Lung (tissue), 12 donors: Measurements from ENCODE around the gene MECP2. TPM values are rescaled to one million over a fixed set of nuclear protein-coding genes. Genes with fewer than 3 reads are reported as not detected.
A peak's percentile ranks its signal among the peaks of the same experiment; 100 is the strongest.

ENCODE experiments used
- ATAC-seq: fragments of 200-7000 bp; cut with Tn5 transposase; one replicate; pipeline ENCODE4 v1.9.1; 2020; ENCODE audit warnings: moderate number of reproducible peaks; ENCODE audit not compliant: insufficient read depth, low FRiP score
- DNase-seq, 3 donors: peaks; one replicate each; pipeline ENCODE4 v3.0.0-alpha.2; 2013 to 2017
- H3K27ac ChIP-seq, 2 donors: one replicate each; pipeline ENCODE4 v1.5.1; 2013; ENCODE audit warnings: mild to moderate bottlenecking in 2 of 2, moderate library complexity in 2 of 2, control low read depth in 1 of 2, inconsistent platforms in 1 of 2, low read depth in 1 of 2, low read length in 1 of 2
- H3K27me3 ChIP-seq, 3 donors: one replicate each; pipeline ENCODE4 v1.5.1; 2013; ENCODE audit warnings: low read length in 2 of 3; ENCODE audit not compliant: control insufficient read depth in 3 of 3, insufficient read depth in 3 of 3
- H3K36me3 ChIP-seq, 4 donors: one replicate each; pipeline ENCODE4 v1.5.1; 2013; ENCODE audit warnings: low read length in 4 of 4, mild to moderate bottlenecking in 1 of 4, moderate library complexity in 1 of 4; ENCODE audit not compliant: control insufficient read depth in 4 of 4, insufficient read depth in 4 of 4
- H3K4me1 ChIP-seq, 5 donors: one replicate each; pipeline ENCODE4 v1.5.1; 2013; ENCODE audit warnings: low read length in 5 of 5, mild to moderate bottlenecking in 2 of 5, moderate library complexity in 1 of 5; ENCODE audit not compliant: control insufficient read depth in 5 of 5, insufficient read depth in 5 of 5
- H3K4me3 ChIP-seq: one replicate; pipeline ENCODE4 v1.5.1; 2013; ENCODE audit warnings: mild to moderate bottlenecking, control low read depth, moderate library complexity
- H3K9ac ChIP-seq, 2 donors: one replicate each; pipeline ENCODE4 v1.5.1; 2013; ENCODE audit warnings: low read length in 2 of 2, control low read depth in 1 of 2; ENCODE audit not compliant: insufficient read depth in 1 of 2
- H3K9me3 ChIP-seq, 4 donors: one replicate each; pipeline ENCODE4 v1.5.1; 2013; ENCODE audit warnings: low read length in 3 of 4, mild to moderate bottlenecking in 1 of 4, moderate library complexity in 1 of 4; ENCODE audit not compliant: control insufficient read depth in 4 of 4, insufficient read depth in 3 of 4
- WGBS, 2 donors: extraction: QIAGEN DNeasy Blood & Tissue Kit; methylation state at CpG; one replicate each; pipeline ENCODE4 v1.1.7; 2013; 5-methylcytosine and 5-hydroxymethylcytosine counted together
- polyA plus RNA-seq, 2 donors: library from polyadenylated mRNA; stranded (reverse); fragments of 200-250 nt; gene quantifications; one replicate each; pipeline ENCODE4 v1.2.1, GENCODE V29; 2013
- total RNA-seq, 2 donors: library from RNA; depleted of rRNA in 1 of 2; stranded (reverse); fragments of >200 nt in 1 of 2; gene quantifications; one replicate each; pipeline ENCODE4 v1.2.1, GENCODE V29; 2014 to 2021
- TF ChIP-seq, protein P1 (sequence below): IDR thresholded peaks from 2 replicates; pipeline ENCODE4 v1.5.1; 2012; ENCODE audit warnings: mild to moderate bottlenecking; ENCODE audit errors: control extremely low read depth, extremely low read depth
- donor health status: control.
- donor health status: control.
- donor health status: Bipolar disorder and iron deficiency.
- donor health status: healthy.
- donor health status: DM: yes; HTN: yes; CAD: no.

MECP2 gene
- total and polyA plus RNA-seq, 4 donors, result 20.4 to 62.9 (median 38.9) TPM

- Histone ChIP-seq H3K9me3 (peaks cover 0 to 2% (median 0%) of the 10 kb centered on the region in 4 donors), H3K36me3 (peaks cover 0 to 4% (median 0%) of the 10 kb centered on the region in 4 donors), H3K4me1 (peaks cover 1 to 56% (median 26%) of the 10 kb centered on the region in 5 donors), H3K4me3 (no peak overlapping the region), H3K9ac (no peak overlapping the region), H3K27me3 (peaks cover 0 to 7% (median 3%) of the 10 kb centered on the region in 3 donors), H3K27ac (no peak overlapping the region)
- TF ChIP-seq, protein P1, sequence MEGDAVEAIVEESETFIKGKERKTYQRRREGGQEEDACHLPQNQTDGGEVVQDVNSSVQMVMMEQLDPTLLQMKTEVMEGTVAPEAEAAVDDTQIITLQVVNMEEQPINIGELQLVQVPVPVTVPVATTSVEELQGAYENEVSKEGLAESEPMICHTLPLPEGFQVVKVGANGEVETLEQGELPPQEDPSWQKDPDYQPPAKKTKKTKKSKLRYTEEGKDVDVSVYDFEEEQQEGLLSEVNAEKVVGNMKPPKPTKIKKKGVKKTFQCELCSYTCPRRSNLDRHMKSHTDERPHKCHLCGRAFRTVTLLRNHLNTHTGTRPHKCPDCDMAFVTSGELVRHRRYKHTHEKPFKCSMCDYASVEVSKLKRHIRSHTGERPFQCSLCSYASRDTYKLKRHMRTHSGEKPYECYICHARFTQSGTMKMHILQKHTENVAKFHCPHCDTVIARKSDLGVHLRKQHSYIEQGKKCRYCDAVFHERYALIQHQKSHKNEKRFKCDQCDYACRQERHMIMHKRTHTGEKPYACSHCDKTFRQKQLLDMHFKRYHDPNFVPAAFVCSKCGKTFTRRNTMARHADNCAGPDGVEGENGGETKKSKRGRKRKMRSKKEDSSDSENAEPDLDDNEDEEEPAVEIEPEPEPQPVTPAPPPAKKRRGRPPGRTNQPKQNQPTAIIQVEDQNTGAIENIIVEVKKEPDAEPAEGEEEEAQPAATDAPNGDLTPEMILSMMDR, result no peak
- ATAC-seq (no peak), DNase-seq (no peak)
- WGBS, 2 donors, result 88% methylated on average over 6 of the region's 6 CpGs
These were observed 53.4 kb downstream of the MECP2 start for GRCh38 chrX:154044091-154044490.

DNA sequence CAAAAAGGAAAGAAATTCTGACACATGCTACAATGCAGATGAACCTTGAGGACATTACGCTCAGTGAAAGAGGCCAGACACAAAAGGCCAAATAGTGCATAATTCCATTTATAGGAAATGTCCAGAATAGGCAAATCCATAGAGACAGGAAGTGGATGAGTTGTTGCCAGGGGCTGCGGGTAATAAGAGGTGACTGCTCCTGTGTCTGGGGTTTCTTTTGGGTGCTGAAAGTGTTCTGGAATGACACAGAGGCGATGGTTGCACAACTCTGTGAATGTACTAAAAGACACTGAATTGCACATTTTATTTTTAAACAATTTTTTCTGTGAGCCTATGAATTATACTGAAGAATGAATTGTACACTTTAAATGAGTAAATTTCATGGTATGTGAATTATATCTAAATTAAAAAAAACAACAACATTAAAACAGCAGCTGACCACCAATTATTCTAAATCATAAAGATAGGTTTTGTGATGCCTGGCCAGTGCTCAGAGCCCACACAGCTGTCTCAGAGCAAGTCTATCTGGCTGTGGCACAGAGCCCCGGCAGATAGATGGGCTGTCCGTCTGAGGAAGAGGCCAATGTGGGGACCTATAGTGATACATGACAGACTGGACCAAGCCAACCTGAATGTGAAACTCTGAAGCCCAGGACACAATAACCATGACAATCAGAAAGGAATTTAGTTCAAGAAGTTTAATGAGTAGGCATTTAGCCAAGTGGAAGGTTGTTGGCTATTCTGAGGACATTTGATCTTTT, 54.3 kb downstream of the MECP2 start:
- DNase-seq, result peak in 2 of 3 donors; percentile 34 to 57
- Histone ChIP-seq H3K4me3 (no peak overlapping the region), H3K27ac (peak overlapping the region in 1 of 2 donors; percentile 12), H3K27me3 (peaks cover 0 to 4% (median 3%) of the 10 kb centered on the region in 3 donors), H3K9ac (no peak overlapping the region), H3K36me3 (no peaks in the 10 kb centered on the region), H3K4me1 (peaks cover 0 to 47% (median 20%) of the 10 kb centered on the region in 5 donors), H3K9me3 (peaks cover 0 to 2% (median 0%) of the 10 kb centered on the region in 4 donors)
- no peak for ATAC-seq
- 56 to 65% methylated on average over 5 of the region's 5 CpGs for WGBS, 2 donors
- TF ChIP-seq, protein P1, result no peak

- Histone ChIP-seq H3K27ac (peak overlapping the region in 1 of 2 donors; percentile 33), H3K9ac (no peak overlapping the region), H3K36me3 (no peaks in the 10 kb centered on the region), H3K27me3 (peaks cover 0 to 4% (median 3%) of the 10 kb centered on the region in 3 donors), H3K4me1 (peaks cover 0 to 25% (median 10%) of the 10 kb centered on the region in 5 donors), H3K4me3 (no peak overlapping the region), H3K9me3 (peaks cover 0 to 4% (median 0%) of the 10 kb centered on the region in 4 donors)
- no peak for DNase-seq
- WGBS, 2 donors, result 48 to 82% methylated on average over 13 of the region's 13 CpGs
- TF ChIP-seq, protein P1, result no peak
- ATAC-seq, result peak; percentile 5
These were observed 56.7 kb downstream of the MECP2 start for GRCh38 chrX:154040863-154041262.
